Measurements from ENCODE around the gene AKAP13.
A peak's percentile ranks its signal among the peaks of the same experiment; 100 is the strongest.

The AKAP13 gene

GRCh38 chr15:85606738-85607137, 226.3 kb downstream of the AKAP13 start:
- no peak for DNase-seq

DNA sequence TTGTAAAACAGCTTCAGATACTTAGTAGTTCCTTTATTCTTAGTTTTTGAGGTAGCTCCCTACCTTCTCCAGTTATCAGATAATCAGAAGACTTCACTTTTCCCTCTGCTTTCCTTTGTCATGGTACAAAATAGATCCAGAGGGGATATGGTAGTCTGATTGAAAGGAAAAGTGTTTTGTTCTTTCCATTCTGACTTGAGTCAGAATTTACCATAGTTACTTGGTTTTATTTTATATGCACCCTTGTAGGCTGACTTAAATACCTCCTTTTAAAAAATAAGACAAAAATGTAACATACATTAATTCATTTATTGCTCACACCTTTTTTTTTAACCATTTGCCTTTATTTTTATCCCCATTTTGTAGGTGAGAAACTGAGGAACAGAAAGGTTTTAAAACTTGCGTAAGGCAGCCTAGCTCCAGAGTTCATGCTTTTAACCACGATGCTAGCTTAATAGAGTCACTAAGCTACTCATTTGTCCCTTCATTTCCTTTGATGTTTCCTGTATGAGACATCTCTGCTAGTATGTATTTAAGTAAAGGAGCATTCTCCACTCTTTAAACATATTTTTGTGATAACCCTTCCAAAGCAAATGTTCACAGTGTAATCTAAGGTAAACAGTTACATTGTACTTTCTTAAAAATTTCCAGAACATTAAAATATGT, 226.9 kb downstream of the AKAP13 start:
- DNase-seq, result no peak

- DNase-seq, result peak; percentile 73
Measured at GRCh38 chr15:85607842-85608241, 227.4 kb downstream of the AKAP13 start.

- no peak for DNase-seq
Measured at GRCh38 chr15:85609492-85609891, 229.1 kb downstream of the AKAP13 start.

DNA sequence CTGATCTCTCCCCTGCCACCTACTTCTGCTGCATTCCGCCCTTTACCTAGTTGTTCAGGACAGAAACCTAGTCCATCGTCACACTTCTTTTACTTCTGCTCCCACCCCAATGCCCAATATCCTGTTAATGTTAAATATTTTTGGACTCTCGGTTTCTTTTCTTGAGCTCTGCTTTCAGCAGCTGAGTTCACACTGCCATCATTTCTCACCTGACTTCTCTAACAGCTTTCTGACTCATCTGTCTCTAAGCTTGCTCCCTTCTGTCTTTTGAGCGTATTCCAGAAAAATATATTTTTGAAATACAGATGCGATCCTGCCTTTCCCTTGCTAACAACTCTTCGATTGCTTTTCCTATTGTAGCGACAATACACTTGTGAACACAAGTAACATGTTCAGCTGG, 231.0 kb downstream of the AKAP13 start:
- no peak for DNase-seq

- DNase-seq, result no peak
Measured at GRCh38 chr15:85614059-85614458, 233.7 kb downstream of the AKAP13 start.

- peak; percentile 64 for DNase-seq
Measured at GRCh38 chr15:85615930-85616329, 235.5 kb downstream of the AKAP13 start.

DNA sequence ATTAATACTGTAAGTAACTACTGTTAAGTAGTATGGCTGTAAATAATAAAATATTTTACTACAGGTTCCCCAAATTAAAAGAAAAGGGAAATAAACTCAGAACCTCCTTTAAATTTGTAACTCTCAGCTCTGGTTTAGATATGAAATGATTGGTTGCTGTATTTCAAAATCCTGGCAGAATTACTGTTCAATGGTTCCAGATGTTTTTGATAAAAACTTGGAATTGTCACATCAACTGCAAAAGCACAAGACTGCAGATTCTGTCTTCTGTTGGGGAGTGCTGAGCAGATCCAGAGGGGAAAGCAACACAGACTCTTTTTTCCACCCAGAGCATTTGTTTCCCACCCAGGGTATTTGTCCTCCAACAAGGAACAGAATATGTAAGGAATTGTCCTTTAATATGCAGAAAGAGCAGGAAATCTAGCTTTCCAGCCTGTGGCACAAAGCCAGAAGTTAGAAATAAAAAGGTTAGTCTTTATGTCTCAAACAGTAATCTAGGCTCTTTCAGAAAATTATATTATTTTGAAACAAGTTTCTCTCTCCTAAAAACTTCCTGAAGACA, 236.2 kb downstream of the AKAP13 start:
- peak; percentile 76 for DNase-seq

DNA sequence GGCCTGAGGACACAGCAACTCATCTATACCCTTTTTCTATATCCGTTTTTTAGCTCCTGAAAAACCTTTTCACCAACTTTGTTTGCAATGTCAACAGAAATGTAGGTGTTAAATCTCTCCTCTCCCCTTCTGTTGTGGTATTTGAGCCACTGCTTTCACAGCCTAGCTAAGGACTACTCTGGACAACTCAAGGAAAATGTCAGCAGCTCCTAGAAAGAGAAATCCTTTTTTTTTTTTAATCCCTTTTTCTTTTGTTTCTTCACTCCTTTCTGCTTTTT, 237.8 kb downstream of the AKAP13 start:
- DNase-seq, result no peak

DNA sequence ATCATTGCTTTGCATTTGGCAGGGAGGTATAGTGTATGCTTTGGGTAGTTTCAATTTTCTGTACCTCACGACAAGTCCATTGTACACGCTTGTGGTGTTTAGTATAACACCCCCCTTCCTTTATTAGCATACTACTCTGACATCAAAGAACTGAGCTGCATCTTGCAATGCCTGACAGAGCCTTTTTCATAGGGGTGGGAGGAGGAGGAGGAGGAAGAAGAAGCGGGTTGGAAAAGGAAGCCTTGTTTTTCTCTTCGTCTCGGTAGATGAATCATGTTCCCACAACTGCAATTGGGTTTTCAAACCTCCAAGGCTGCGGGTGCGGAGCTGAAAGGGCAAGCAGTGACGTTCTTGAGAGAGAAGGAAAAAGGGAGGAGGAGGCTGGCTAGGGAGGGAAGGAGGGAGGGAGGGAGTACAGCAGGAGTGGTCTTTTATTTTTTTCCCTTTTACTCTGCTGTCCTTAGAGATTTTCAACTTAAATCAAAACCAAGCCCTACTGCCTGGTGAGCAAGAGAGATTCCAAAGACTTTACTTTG, 238.6 kb downstream of the AKAP13 start:
- DNase-seq, result peak; percentile 95

- no peak for DNase-seq
Measured at GRCh38 chr15:85619992-85620689, 239.7 kb downstream of the AKAP13 start.

DNA sequence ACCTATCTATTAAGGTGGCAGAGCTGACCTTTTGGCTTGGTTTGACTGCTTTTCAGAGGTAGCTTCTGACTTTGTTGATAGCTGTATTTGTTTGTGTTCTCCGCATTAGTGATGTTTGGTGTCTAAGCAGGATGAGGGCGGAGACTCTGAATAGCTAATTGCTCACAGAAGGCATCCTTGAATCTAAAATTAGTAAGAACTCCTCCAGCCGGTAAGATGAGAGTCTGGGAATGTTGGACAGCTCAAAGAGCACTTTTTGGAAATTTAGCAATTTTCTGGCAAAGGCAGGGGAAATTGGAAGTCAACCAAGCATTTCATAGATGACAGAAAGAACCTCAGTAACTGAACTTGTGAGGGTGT, 240.3 kb downstream of the AKAP13 start:
- peak; percentile 53 for DNase-seq

DNA sequence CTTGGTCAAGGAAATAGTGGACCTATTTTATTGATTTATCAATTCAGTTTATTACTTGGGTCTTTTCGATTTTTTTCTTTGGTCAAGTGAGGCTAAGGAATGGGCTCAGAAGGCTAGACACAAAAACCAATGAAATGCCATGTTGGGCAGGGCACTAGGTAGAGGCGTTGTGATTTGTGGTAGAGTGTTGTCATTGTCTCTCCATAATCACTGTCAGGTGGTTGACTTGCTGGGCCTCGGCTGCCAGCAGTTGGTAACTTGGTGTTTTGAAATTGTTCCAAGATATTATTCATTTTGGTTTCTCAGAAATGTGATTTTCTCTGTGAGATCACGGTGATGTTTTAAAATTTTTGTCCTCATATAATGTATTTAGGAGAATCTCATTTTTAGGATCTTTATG, 240.7 kb downstream of the AKAP13 start:
- no peak for DNase-seq

DNA sequence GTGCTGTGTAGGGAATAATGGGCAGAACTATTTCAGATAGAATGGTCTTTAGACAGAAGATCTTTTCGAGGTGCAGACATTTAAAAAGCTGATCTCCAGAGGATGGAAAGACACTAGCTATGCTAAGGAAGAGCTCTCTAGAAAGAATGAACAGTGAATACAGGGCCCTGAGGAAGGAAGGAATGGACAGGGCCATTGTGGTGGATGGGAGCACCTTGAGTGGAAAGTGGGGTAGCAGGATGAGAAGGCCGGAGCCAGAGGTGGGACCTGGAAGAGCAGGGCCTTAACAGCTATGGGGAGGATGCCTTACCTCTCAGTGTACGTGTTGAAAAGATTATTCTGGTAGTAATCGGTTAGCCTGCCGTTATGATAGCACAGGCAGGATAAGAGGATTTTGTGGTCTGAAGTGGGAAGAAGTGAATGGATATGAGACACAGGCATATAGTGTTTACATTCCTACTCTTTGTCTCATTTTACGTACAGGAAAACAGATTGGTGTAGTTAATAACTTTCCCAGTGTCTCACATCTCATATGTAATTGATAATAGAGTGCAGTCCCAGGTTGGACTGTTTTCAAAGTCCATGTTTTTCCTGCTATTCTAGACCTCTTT, 241.9 kb downstream of the AKAP13 start:
- peak; percentile 51 for DNase-seq

DNA sequence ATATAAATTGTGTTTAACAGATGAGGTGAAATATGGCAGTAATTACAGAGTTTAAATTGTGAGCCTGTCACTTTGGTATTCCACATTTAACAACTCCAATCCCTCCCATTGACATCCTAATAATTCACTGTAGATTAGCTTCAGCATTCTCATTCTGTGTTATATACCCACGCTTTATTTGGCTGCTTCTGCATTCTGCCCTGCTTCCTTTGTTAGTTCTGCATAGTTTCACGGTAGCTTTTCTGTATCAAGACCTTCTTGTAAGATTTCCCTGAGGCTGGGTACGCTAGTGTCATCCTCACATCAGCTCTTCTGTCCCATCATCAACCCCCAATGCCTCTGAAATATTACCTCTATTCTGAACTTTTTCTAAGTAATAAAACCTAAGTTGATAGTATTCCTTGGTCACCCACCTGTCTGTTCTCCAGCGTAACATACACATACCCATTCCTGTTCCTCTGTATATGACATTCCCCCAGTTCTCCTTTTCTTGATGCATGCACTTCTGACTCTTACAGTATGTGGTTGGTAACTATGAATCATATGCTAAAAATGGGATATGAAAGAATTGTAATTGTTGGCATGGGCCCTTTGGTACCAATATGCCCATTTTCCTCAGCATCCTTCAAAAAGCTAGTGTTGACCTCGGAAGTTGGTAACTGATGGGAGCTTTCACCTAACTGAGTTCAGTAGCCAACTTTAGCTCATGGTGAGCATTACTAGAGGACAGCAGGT, 243.1 kb downstream of the AKAP13 start:
- DNase-seq, result peak; percentile 64

- DNase-seq, result no peak
Measured at GRCh38 chr15:85624291-85624801, 243.9 kb downstream of the AKAP13 start.

- DNase-seq, result no peak
Measured at GRCh38 chr15:85625166-85625830, 244.9 kb downstream of the AKAP13 start.

- DNase-seq, result peak; percentile 80
Measured at GRCh38 chr15:85625856-85626255, 245.5 kb downstream of the AKAP13 start.

DNA sequence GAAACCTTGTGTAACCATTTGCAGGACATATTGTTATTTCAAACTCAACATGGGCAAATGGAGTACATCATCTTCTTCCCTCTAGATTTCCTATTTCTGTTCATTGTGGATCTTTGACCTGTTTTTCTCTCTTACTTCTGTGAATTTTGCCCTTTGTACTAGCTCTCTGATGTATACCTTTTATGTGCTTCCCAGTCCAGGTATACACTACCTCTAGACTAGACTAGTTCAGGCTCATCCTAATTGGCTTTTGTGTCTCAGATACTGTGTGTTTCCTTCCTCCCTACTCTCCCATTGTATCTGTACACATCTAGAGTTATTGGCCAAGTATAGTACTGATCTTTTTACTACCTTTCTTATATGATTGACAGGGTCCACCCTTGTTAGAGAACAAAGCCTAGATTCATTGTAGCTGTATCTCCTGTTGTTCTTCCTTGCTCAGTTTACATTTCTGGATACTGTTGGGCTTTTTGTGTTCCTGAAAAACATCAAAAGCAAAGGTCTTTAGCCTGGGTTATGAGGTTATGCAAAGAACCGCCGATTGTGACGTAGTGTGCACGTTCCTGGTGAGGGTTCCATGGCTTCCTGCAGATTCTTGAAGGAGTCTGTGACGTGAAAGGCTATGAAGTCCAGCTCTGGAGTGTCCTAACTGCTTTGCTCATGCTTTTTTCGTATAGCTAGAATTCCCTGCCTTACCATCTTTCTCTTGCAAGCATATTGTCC, 247.0 kb downstream of the AKAP13 start:
- no peak for DNase-seq

GRCh38 chr15:85630311-85630710, 249.9 kb downstream of the AKAP13 start:
- DNase-seq, result no peak

GRCh38 chr15:85631018-85631417, 250.6 kb downstream of the AKAP13 start:
- DNase-seq, result no peak

DNA sequence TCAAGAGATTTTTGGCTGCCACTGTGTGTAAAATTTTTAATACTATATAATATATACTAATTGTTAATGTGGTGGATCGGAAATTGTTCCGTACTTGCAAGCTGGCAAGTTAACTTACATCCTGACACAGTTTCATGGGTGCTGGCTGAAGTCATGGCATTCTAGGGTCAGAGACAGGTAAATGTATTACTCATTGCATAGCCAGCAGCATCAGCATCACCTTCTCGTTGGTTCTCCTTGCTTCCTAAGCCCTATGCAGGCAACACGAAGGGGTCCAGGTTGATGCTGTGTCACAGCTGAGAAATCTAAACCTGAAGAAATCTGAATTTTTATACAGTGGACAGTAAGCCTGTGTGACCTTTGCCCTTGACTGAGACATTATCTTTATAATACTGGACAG, 251.6 kb downstream of the AKAP13 start:
- no peak for DNase-seq

Data from fibroblast of skin of scalp (primary cell).